ENCODE results near the gene TOB2.

- peak; percentile 94 to 96 for TF ChIP-seq CTCF (conservative IDR thresholded peaks at IDR 0.05 in 1 of 2, IDR thresholded peaks at IDR 0.05 in 1 of 2; ENCODE audit: extremely low read depth in 1 of 2, insufficient read depth in 1 of 2, low read depth in 1 of 2, low read length in 2 of 2)
- TF ChIP-seq EZH2 (IDR thresholded peaks at IDR 0.05; ENCODE audit: borderline replicate concordance, low read length) = no peak
These were observed 42.9 kb downstream of the TOB2 start for GRCh38 chr22:41403532-41404318.

Data from mammary epithelial cell (primary cell).